ENCODE data around the gene NUP210. TPM values are rescaled to one million over a fixed set of nuclear protein-coding genes. Genes with fewer than 3 reads are reported as not detected.
"Not testable (repeated sequence)": the region's sequence is repeated elsewhere in the genome, so short reads cannot be mapped to it uniquely, and the experiment has no call there.

The NUP210 gene
- total RNA-seq, 1 donor, result under 0.01 TPM

DNA sequence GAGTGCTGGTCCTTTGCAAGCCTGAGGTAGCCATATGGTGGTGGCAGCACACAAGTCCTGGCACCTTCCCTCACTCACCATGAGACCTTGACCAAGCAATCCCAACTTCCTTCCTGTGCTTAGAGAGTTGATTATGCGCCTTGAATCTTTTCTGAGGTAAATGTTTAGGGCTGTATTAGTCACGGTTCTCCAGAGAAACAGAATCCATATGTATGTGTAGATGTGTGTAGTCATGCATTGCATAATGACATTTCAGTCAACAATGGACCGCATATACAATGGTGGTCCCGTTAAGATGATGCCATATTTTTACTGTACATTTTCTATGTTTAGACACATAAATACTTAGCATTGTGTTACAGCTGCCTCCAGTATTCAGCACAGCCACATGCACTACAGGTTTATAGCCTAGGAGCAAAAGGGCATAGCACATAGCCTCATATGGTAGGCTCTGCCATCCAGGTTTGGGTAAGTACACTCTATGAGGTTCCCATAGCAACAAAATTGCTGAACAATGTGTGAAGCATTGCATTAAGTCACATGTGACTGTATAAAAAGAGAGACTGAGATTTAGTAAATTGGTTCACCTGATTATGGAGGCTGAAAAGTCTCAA lies 20.2 kb upstream of the NUP210 start:
- Histone ChIP-seq H3K27ac (ENCODE audit: low read depth, low read length) (no peak overlapping the region), H3K9me3 (ENCODE audit: low read depth, low read length) (no peaks in the 10 kb centered on the region), H3K4me3 (ENCODE audit: insufficient read depth, low read length) (no peak overlapping the region), H3K4me2 (ENCODE audit: insufficient read depth, low read length) (no peak overlapping the region), H3K27me3 (ENCODE audit: insufficient read depth, low read length) (no peaks in the 10 kb centered on the region), H2AFZ (ENCODE audit: low read length) (no peak overlapping the region), H3K4me1 (ENCODE audit: insufficient read depth, low read length) (no peaks in the 10 kb centered on the region), H4K20me1 (ENCODE audit: insufficient read depth, low read length) (no peaks in the 10 kb centered on the region), H3K79me2 (ENCODE audit: insufficient read depth, low read length) (no peaks in the 10 kb centered on the region), H3K36me3 (ENCODE audit: insufficient read depth, low read length) (no peaks in the 10 kb centered on the region)
- no peak for DNase-seq (ENCODE audit: insufficient read length, low spot score, missing footprints)
- TF ChIP-seq, protein P1, sequence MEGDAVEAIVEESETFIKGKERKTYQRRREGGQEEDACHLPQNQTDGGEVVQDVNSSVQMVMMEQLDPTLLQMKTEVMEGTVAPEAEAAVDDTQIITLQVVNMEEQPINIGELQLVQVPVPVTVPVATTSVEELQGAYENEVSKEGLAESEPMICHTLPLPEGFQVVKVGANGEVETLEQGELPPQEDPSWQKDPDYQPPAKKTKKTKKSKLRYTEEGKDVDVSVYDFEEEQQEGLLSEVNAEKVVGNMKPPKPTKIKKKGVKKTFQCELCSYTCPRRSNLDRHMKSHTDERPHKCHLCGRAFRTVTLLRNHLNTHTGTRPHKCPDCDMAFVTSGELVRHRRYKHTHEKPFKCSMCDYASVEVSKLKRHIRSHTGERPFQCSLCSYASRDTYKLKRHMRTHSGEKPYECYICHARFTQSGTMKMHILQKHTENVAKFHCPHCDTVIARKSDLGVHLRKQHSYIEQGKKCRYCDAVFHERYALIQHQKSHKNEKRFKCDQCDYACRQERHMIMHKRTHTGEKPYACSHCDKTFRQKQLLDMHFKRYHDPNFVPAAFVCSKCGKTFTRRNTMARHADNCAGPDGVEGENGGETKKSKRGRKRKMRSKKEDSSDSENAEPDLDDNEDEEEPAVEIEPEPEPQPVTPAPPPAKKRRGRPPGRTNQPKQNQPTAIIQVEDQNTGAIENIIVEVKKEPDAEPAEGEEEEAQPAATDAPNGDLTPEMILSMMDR (IDR thresholded peaks at IDR 0.05; ENCODE audit: extremely low read depth, low read depth, low read length), result no peak

DNA sequence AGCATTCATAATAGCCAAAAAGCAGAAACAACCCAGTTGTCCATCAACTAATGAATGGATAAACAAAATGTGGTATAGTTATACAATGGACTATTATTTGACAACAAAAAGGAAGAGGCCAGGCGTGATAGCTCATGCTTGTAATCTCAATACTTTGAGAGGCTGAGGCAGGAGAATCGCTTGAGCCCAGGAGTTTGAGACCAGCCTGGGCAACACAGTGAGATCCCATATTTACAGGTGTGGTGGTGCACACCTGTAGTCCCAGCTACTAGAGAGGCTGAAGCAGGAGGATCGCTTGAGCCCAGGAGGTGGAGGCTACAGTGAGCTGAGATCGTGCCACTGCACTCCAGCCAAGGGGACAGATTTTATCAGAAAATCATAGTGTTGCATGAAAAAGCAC lies 16.1 kb upstream of the NUP210 start:
- H3K79me2 ChIP-seq (ENCODE audit: insufficient read depth, low read length); H2AFZ ChIP-seq (ENCODE audit: low read length); DNase-seq (ENCODE audit: insufficient read length, low spot score, missing footprints); H3K27me3 ChIP-seq (ENCODE audit: insufficient read depth, low read length); H3K4me1 ChIP-seq (ENCODE audit: insufficient read depth, low read length); H3K9me3 ChIP-seq (ENCODE audit: low read depth, low read length); H3K27ac ChIP-seq (ENCODE audit: low read depth, low read length); H3K36me3 ChIP-seq (ENCODE audit: insufficient read depth, low read length); H4K20me1 ChIP-seq (ENCODE audit: insufficient read depth, low read length); H3K4me2 ChIP-seq (ENCODE audit: insufficient read depth, low read length); H3K4me3 ChIP-seq (ENCODE audit: insufficient read depth, low read length): not testable (repeated sequence)

DNA sequence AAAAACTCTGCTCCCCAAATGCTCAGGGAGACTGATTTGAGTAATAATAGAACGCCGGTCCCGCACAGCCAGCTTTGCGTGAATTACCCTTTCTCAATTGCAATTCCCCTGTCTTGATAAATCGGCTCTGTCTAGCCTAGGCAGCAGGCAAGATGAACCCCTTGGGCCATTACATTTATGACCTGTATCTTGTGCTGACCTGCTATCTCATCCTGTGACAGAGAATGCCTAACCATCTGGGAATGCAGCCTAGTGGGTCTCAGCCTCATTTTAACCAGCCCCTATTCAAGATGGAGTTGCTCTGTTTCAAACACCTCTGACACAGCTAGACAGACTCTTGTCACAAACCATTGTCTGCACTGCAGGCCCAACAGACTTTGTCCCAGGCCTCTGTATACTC lies 13.8 kb upstream of the NUP210 start:
- Histone ChIP-seq H3K4me2 (ENCODE audit: insufficient read depth, low read length) (no peak overlapping the region), H4K20me1 (ENCODE audit: insufficient read depth, low read length) (no peaks in the 10 kb centered on the region), H3K36me3 (ENCODE audit: insufficient read depth, low read length) (no peaks in the 10 kb centered on the region), H3K27ac (ENCODE audit: low read depth, low read length) (no peak overlapping the region), H3K79me2 (ENCODE audit: insufficient read depth, low read length) (no peaks in the 10 kb centered on the region), H3K27me3 (ENCODE audit: insufficient read depth, low read length) (no peaks in the 10 kb centered on the region), H3K4me1 (ENCODE audit: insufficient read depth, low read length) (no peaks in the 10 kb centered on the region), H3K4me3 (ENCODE audit: insufficient read depth, low read length) (no peak overlapping the region), H3K9me3 (ENCODE audit: low read depth, low read length) (no peaks in the 10 kb centered on the region), H2AFZ (ENCODE audit: low read length) (no peak overlapping the region)
- DNase-seq (ENCODE audit: insufficient read length, low spot score, missing footprints), result no peak
- TF ChIP-seq, protein P1 (IDR thresholded peaks at IDR 0.05; ENCODE audit: extremely low read depth, low read depth, low read length), result no peak

DNA sequence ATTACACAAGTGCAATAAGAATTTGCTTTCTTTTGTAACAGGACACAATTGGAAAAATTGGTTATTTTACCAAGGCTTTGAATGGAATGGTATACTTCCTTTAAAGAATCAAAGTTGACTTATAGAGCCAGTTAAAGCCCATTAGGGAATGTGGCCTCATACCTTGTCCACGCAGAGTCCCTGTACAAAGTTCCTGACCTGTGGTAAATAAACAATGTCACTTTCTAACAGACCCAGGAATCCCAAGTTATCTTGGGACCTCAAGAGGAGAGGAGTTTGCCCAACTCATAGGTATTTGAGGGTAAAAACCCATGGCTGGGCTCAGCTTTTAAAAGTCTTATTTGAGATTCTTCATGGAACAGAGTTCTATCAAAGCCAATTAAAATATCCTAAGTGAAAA lies 12.0 kb upstream of the NUP210 start:
- Histone ChIP-seq H3K79me2 (ENCODE audit: insufficient read depth, low read length) (no peaks in the 10 kb centered on the region), H3K4me1 (ENCODE audit: insufficient read depth, low read length) (no peaks in the 10 kb centered on the region), H3K27me3 (ENCODE audit: insufficient read depth, low read length) (no peaks in the 10 kb centered on the region), H3K27ac (ENCODE audit: low read depth, low read length) (no peak overlapping the region), H3K4me2 (ENCODE audit: insufficient read depth, low read length) (no peak overlapping the region), H3K36me3 (ENCODE audit: insufficient read depth, low read length) (no peaks in the 10 kb centered on the region), H3K4me3 (ENCODE audit: insufficient read depth, low read length) (no peak overlapping the region), H4K20me1 (ENCODE audit: insufficient read depth, low read length) (no peaks in the 10 kb centered on the region), H3K9me3 (ENCODE audit: low read depth, low read length) (no peaks in the 10 kb centered on the region), H2AFZ (ENCODE audit: low read length) (no peak overlapping the region)
- DNase-seq (ENCODE audit: insufficient read length, low spot score, missing footprints), result no peak
- TF ChIP-seq, protein P1 (IDR thresholded peaks at IDR 0.05; ENCODE audit: extremely low read depth, low read depth, low read length), result no peak

DNA sequence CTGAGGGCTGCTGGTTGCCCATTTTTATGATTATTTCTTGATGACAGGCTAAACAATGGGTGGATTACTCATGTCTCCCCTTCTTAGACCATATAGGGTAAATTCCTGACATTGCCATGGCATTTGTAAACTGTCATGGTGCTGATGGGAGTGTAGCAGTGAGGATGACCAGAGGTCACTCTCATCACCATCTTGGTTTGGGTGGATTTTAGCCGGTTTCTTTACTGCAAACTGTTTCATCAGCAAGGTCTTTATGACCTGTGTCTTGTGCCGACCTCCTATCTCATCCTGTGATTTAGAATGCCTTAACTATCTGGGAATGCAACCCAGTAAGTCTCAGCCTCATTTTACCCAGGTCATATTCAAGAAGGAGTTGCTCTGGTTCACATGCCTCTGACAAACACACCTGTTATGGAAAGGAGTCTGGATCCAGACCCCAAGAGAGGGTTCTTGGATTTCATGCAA lies 10.3 kb upstream of the NUP210 start:
- not testable (repeated sequence) for H3K9me3 ChIP-seq (ENCODE audit: low read depth, low read length); DNase-seq (ENCODE audit: insufficient read length, low spot score, missing footprints); H3K4me1 ChIP-seq (ENCODE audit: insufficient read depth, low read length); H3K4me3 ChIP-seq (ENCODE audit: insufficient read depth, low read length); H3K79me2 ChIP-seq (ENCODE audit: insufficient read depth, low read length); H3K27ac ChIP-seq (ENCODE audit: low read depth, low read length); H3K27me3 ChIP-seq (ENCODE audit: insufficient read depth, low read length); H3K36me3 ChIP-seq (ENCODE audit: insufficient read depth, low read length); H4K20me1 ChIP-seq (ENCODE audit: insufficient read depth, low read length); H3K4me2 ChIP-seq (ENCODE audit: insufficient read depth, low read length); H2AFZ ChIP-seq (ENCODE audit: low read length)
